ENCODE data around the gene PARD3. TPM values are rescaled to one million over a fixed set of nuclear protein-coding genes. Genes with fewer than 3 reads are reported as not detected.

Gene PARD3
- total and polyA plus RNA-seq, 7 donors: 20.2 to 84.4 (median 53.4) TPM

GRCh38 chr10:34674176-34674575, 140.9 kb downstream of the PARD3 start:
- WGBS, 3 donors: 88 to 95% (median 92%) methylated on average over 8 of the region's 8 CpGs
- Histone ChIP-seq H3K9me3 (no peaks in the 10 kb centered on the region), H3K27me3 (ENCODE audit: insufficient read depth in 3 of 3, low read length in 2 of 3) (no peaks in the 10 kb centered on the region), H3K4me3 (no peak overlapping the region), H3K36me3 (ENCODE audit: insufficient read depth in 1 of 2, low read depth in 1 of 2) (no peaks in the 10 kb centered on the region), H3K27ac (no peak overlapping the region), H3K4me1 (peaks cover 24% of the 10 kb centered on the region)
- intact Hi-C loops (cut with DNase I): no loop called here
- TF ChIP-seq CTCF (IDR thresholded peaks at IDR 0.05): no peak
- ATAC-seq (peak in 1 of 4 donors; percentile 40), DNase-seq (no peak)

- Histone ChIP-seq H3K9me3 (no peaks in the 10 kb centered on the region), H3K27me3 (ENCODE audit: insufficient read depth in 3 of 3, low read length in 2 of 3) (no peaks in the 10 kb centered on the region), H3K36me3 (ENCODE audit: insufficient read depth in 1 of 2, low read depth in 1 of 2) (no peaks in the 10 kb centered on the region), H3K27ac (no peak overlapping the region), H3K4me3 (no peak overlapping the region), H3K4me1 (peaks cover 41% of the 10 kb centered on the region)
- WGBS, 3 donors: 46 to 62% (median 47%) methylated on average over 13 of the region's 13 CpGs
- no peak for TF ChIP-seq CTCF (IDR thresholded peaks at IDR 0.05)
- intact Hi-C loops (cut with DNase I): no loop called here
- ATAC-seq: peak in 3 of 4 donors; percentile 39 to 45 (median 43)
- no peak for DNase-seq
Observed at GRCh38 chr10:34670081-34670480, 145.0 kb downstream of the PARD3 start.

GRCh38 chr10:34669079-34669478, 146.0 kb downstream of the PARD3 start:
- TF ChIP-seq CTCF (IDR thresholded peaks at IDR 0.05): no peak
- WGBS, 3 donors: 91 to 94% (median 94%) methylated on average over 3 of the region's 3 CpGs
- Histone ChIP-seq H3K9me3 (no peaks in the 10 kb centered on the region), H3K36me3 (ENCODE audit: insufficient read depth in 1 of 2, low read depth in 1 of 2) (no peaks in the 10 kb centered on the region), H3K4me1 (peaks cover 40% of the 10 kb centered on the region), H3K4me3 (no peak overlapping the region), H3K27ac (no peak overlapping the region), H3K27me3 (ENCODE audit: insufficient read depth in 3 of 3, low read length in 2 of 3) (no peaks in the 10 kb centered on the region)
- DNase-seq (no peak), ATAC-seq (no peak)
- intact Hi-C loops (cut with DNase I): loop anchor here (5.0 kb wide), 3 partner anchors 148 to 293 kb away; partner anchors contain the start of gene PARD3 (in 1 of the 2)

GRCh38 chr10:34667177-34667576, 147.9 kb downstream of the PARD3 start:
- H3K27ac ChIP-seq: no peak overlapping the region
- 36 to 66% (median 46%) methylated on average over 1 of the region's 1 CpG for WGBS, 3 donors
- no peaks in the 10 kb centered on the region for H3K27me3 ChIP-seq (ENCODE audit: insufficient read depth in 3 of 3, low read length in 2 of 3)
- no peaks in the 10 kb centered on the region for H3K9me3 ChIP-seq
- no peaks in the 10 kb centered on the region for H3K36me3 ChIP-seq (ENCODE audit: insufficient read depth in 1 of 2, low read depth in 1 of 2)
- ATAC-seq (no peak), DNase-seq (no peak)
- peaks cover 36% of the 10 kb centered on the region for H3K4me1 ChIP-seq
- H3K4me3 ChIP-seq: no peak overlapping the region
- TF ChIP-seq CTCF (IDR thresholded peaks at IDR 0.05): no peak
- intact Hi-C loops (cut with DNase I): loop anchor here (5.0 kb wide), 3 partner anchors 150 to 295 kb away; partner anchors contain the start of gene PARD3 (in 1 of the 2)
